HG03565 (cell line): ENCODE measurements around the gene RSRP1.
"Not testable (repeated sequence)": the region's sequence is repeated elsewhere in the genome, so short reads cannot be mapped to it uniquely, and the experiment has no call there.

ENCODE experiments used
- ATAC-seq: cut with Tn5 transposase; IDR thresholded peaks from one replicate; pipeline ENCODE4 v1.9.1; 2021; ENCODE audit warnings: mild to moderate bottlenecking, moderate library complexity; ENCODE audit not compliant: unreplicated experiment

RSRP1 gene, protein sequence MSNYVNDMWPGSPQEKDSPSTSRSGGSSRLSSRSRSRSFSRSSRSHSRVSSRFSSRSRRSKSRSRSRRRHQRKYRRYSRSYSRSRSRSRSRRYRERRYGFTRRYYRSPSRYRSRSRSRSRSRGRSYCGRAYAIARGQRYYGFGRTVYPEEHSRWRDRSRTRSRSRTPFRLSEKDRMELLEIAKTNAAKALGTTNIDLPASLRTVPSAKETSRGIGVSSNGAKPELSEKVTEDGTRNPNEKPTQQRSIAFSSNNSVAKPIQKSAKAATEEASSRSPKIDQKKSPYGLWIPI

DNA sequence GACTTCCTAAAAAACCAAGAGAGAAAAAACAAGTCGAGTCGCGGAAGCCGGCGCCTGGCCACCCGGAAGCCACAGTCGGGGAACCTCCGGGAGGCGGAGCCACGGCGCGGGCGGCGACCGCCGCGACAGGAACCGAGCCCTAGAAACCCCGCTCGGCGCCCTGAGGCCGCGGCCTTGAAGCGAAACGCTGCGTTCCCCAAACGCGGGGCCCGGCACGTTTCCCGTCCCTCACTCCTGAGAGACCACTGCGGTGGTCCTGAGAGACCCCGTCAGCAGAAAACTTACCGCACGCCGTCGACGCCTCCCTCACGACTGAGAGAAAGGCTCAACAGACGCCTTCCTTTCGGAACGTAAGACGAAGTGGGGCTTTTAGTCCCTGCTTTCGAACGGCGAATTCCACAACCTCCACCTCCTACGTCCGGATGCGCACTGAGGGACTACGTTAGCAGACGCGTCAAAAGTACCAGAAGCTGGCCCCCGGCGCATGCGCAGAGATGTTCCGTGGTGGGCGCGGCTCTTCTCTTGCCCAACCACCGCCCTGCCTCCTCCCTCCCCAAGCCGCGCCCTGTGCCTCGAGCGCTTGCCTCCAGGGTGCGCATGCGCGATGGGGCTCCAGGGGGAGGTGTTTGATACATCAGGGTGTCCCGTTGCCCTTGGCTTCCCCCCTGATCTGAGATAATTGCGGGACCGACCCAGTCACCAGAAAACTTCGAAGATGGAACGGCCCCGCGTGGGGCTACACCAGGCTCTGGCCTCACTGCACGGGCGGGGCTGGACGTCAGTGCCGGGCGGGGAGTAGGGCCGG is at the start of gene RSRP1:
Gene RSRP1 (minus strand): TSS at position 431 of the 805 bp plus-strand sequence. CDS start 491 bp downstream, outside the sequence.
- peak; percentile 79 for ATAC-seq

DNA sequence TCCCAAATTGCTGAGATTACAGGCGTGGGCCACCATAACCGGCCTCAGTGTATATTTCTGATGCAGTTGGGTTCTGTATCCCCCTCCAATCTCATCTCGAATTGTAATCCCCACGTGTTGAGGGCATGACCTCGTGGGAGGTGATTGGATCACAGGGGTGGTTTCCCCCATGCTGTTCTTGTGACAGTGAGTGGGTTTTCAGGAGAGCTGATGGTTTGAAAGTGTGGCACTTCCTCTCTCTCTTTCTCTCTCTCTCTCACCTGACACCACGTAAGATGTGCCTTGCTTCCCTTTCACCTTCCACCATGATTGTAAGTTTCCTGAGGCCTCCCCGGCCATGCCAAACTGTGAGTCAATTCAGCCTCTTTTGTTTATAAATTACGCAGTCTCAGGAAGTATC is 49.2 kb upstream of the RSRP1 start:
- ATAC-seq, result not testable (repeated sequence)

DNA sequence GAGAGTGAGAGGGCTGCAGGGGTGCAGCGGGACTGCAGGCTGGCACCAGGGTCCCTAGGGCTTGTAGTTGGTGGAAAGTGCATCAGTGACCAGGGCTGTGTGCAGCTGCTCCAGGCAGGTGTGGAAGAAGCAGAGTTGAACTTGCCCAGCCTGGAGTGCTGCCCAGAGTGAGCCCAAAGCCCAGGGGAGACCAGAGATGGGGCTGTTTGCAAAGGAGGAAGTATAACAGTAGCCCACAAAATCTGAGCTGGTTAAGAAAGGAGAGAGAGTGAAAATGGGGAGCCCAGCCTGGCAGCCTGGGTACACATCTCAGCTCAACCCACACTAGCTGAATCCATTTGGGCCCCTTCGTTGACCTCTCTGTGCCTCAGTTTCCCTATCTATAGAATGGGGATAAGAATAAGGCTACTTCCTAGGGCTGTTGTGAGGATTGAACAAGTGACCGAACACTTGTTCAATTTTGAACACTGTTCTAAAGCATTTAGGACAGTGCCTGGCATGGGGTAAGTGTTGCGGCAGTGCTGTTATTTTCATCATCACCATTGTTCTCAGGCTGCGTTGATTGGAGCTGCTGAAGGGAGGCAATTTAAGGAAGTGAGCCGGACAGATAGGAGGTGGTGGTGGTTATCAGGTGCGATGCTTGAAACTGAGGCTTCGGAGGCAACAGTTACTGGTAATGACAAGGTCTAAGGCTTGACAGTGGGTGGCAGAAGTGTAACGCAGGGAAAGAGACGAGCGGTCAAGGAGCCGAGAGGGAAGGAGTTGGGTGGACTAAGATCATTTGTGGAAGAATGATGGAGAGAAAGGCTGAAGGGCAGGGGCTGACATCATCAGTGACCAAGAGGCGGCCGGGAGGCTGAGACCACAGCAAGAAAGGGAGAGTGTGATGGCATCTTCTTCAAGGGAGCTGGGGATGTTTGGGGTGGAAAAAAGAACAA is 47.9 kb upstream of the RSRP1 start:
- not testable (repeated sequence) for ATAC-seq

DNA sequence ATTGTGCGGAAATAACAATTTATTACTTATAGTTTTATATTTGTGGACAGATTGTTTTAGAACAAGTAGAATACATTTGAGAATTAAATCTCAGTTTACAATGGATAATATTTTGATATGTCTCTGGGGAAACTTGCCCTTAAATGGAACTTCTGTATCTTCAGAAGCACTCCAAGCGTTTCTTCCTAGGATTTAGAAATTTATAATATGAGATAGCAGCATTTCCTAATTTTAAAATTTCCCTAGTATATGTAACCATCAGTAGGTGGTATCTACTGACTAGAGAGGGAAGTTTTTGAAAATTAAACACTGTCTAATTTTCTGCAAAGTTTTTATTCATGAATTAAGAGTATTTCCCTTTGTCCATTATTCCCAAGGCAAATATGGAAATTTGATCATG is 46.2 kb upstream of the RSRP1 start:
- ATAC-seq, result not testable (repeated sequence)

DNA sequence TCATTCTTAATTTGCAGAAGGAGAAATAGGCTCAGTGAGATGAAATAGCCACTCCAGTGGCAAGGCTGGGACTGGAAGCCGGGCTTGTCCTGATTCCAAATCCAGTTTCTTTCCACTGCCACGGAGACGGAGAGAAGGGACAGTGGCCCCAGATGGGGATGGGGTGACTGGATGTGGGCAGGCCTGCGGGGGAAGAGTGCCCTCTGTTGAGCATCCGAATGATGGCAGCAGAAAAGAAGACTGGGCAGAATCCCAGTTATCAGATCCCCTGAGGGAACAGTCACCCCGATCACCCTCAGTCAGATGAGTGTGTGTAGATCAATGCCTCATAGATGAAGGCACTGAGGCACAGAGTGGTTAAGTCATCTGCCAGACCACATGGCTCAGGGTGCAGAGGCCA is 42.8 kb upstream of the RSRP1 start:
- ATAC-seq, result not testable (repeated sequence)

DNA sequence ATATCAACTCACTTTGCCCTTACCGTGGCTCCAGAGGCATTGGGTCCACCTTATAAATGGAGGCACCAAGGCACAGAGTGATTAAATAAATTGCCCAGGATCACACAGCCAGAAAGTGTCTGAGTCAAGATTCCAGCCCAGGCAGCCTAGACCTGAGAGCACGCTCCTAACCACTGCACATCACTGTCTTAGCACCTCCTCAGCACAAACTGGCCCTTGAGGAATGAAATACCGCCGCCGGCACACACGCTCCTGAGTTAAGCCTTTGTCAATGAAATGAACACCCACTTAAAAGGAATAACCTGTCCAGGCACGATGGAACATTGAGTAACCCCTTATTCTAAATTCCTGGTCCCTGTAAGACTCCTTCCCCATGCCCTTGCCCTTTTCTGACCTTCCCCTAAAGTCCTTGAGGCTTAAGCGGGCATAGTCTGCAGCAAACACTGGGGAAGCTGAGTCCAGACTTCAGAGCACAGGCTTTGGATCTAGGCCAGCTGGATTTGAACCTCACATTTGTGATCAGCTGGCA is 41.4 kb upstream of the RSRP1 start:
- ATAC-seq, result not testable (repeated sequence)

DNA sequence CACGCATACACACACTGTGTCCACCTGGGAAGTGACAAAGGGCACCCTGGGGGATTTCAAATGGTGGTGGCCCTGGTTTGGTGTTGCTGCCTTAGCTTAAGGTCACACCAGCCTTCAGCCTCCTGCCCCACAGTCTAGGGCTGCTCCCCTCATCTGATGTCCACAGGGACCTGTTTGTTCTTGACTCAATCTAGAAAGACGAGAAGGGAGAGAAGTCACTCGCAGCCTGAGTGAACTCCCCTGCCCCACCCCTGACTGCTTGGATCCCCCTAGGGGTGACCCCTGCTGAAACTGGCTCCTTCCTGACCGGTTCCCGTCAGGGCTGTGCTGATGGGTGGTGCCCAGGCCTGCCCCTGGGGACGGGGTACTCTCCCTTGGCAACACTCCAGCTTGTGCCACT is 39.9 kb upstream of the RSRP1 start:
- not testable (repeated sequence) for ATAC-seq

DNA sequence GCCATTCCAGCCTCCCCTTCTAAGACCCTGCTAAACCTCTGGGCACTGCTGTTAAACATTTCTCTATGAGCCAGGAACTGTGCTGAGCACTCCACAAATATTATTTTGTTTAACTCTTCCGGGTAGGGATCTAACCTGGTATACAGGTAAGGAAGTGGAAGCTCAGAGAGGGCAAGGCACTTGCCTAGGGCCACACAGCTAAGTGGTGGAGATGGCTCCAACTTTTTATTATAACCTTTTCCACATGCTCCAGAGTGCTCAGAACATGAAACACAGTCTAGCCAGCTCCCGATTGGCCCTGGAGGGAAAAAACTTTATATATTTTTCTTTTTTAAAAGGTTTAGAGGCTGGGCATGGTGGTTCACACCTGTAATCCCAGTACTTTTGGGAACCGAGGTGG is 38.6 kb upstream of the RSRP1 start:
- ATAC-seq, result not testable (repeated sequence)

DNA sequence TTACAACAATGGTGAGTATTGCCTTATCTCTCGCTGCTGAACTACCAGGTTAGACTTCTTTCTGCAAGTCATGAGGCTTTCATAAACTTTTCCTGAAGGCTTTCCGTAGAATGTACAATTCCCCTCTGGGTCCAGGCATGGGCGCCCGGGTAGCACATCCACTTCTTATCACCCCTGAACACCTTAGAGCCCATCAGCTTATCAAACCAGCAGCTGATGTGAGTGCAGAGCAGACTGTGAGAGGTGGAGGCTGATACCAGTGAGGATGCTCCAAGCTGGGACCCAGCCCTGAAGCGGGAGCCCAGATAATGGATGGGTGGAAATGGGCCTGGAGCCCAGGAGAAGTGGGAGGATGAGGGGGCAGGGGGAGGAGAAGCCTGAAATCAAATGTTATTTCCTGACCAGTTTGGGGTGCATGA is 32.4 kb upstream of the RSRP1 start:
- not testable (repeated sequence) for ATAC-seq

DNA sequence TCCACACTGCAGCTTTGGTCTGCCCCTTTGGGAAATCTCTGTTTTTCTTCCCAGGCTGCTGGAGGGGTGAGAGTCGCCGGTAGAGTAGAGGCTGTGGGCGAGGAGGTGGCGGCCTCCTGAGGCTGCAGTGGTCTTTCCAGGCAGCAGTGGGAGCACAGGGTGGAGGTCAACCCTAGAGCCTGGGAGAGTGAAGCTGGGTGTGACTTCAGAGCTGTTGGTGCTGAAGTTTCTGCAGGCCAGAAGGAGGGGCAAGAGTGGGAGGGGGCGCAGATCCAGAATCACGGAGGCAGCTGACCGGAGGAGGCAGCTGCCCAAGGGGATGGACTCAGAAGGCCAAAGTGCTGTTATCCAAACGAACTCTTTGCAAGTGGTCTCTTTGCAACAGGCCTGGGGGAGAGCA is 31.5 kb upstream of the RSRP1 start:
- ATAC-seq, result not testable (repeated sequence)

DNA sequence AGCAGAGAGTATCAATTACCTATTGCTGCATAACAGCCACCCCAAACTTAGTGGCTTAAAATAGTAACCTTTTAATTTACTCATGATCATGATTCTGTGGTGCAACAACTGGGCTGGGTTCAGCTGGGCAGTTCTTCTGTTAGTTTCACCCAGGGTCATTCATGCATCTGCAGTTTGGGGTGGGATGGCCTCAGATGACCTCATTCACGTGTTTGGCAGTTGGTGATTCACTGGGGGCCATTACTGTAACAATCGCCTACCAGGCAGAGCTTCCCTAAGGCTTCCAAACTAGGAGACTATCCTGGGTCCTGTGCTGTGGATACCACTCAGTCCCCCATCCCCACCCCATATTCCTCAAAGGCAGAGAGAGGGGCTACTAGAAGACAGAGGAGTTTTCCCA is 31.1 kb upstream of the RSRP1 start:
- not testable (repeated sequence) for ATAC-seq

DNA sequence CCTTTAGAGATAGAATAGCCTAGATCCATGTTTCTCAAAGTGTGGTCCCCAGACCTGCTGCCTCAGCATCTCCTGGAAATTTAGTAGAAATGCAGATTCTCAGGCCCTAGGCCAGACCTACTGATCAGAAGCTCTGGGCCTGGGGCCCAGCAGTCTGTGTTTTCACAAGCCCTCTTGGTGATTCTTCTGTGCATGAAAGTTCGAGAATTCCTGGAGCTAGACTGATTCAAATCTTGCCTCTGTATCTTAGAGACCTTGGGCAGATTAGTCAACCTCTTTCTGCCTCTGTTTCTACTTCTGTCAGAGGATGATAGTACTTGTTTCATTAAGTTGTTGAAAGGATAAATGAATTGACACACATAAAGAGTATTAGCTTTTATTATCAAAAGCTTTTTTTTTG is 30.0 kb upstream of the RSRP1 start:
- not testable (repeated sequence) for ATAC-seq

DNA sequence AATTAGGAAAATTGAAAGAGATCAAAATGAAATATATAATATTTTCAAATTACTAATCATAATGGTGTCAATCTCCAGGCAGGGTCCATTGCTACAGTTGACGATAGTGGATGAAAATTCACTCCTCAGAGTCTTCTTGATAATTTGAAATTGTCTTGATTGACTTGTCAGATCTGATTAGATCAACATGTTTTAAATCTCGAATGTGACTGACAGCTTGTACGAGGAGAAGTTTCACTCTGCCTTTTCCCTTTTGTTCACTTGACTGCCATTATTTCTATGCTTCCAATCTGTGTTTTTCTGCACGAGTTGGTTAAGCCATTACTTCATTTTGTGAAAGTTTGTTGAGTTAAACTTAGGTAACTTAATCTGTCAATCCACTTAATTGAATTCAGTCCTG is 28.4 kb upstream of the RSRP1 start:
- not testable (repeated sequence) for ATAC-seq

DNA sequence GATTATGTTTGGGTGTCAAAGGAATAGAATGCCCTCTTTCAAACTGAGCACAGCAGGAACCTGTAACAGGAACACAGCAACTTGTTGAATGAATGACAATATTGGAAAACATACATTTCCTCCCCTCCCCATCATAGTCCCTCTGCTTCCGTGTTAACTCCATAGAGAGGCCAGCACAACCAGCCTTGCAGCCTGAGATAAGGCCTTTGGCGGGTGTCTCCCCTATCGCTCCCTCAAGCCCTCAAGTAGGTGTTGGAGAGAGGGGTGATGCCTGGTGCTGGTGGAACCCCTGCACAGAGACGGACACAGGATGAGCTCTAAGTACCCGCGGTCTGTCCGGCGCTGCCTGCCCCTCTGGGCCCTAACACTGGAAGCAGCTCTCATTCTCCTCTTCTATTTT is 25.0 kb upstream of the RSRP1 start, which contains the start of gene RHD:
Gene RHD (plus strand): TSS at position 272 of the 400 bp plus-strand sequence. CDS start 39 bp downstream, at position 311.
- not testable (repeated sequence) for ATAC-seq

DNA sequence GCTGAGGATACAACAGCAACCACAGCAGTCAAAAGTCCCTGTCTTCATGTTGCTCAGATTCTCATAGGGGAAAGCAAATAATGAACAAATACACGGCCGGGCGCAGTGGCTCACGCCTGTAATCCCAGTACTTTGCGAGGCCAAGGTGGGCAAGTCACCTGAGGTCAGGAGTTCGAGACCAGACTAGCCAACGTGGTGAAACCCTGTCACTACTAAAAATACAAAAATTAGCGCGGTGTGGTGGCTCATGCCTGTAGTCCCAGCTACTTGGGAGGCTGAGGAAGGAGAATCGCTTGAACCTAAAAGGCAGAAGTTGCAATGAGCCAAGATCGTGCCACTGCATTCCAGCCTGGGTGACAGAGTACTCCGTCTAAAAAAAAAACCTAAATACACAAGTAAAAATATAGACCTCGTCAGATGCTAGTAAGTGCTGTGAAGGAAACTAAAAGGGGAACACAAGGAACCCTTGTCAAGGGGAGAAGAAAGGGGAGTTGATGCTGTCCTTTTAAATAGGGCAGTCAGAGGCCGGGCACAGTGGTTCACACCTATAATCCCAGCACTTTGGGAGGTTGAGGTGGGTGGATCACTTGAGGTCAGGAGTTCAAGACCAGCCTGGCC is 21.0 kb upstream of the RSRP1 start:
- ATAC-seq, result not testable (repeated sequence)

DNA sequence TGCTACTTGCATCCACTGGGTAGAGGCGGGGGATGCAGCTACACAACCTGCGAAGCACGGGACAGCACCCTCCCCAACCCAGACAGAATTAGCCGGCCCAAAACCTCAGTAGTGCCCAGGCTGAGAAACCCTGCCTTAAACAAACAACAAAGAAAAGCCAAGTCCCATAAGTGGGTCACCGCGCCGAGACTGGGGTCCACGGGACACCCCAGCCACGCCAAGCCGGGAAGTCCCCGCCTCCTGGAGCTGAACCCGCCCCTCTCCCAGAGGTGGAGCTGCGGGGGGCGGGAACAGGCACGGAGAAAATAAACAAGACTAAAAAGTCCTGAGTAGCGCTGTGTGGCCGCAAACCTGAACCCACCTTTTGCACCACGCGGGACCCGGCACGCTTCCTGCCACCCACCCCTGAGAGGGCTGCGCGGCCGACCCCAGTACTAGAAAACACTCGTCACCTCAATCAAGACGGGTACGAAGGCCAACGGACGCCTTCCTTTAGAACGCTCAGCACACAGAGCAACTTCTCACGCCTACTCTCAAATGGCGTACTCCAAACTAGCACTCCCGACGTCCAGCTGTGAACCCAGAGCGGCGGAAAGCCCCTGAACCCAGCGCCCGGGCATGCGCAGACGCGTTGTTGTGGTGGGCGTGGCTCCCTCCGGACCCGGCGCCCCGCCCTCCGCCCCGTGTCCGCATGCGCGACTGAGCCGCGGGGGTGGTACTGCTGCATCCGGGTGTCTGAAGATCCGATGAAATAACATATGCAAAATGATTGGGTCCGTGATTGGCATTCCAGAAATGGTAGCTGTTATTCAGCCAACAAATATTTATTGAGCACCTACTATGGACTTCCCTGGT is 20.3 kb upstream of the RSRP1 start:
- ATAC-seq, result peak; percentile 64

DNA sequence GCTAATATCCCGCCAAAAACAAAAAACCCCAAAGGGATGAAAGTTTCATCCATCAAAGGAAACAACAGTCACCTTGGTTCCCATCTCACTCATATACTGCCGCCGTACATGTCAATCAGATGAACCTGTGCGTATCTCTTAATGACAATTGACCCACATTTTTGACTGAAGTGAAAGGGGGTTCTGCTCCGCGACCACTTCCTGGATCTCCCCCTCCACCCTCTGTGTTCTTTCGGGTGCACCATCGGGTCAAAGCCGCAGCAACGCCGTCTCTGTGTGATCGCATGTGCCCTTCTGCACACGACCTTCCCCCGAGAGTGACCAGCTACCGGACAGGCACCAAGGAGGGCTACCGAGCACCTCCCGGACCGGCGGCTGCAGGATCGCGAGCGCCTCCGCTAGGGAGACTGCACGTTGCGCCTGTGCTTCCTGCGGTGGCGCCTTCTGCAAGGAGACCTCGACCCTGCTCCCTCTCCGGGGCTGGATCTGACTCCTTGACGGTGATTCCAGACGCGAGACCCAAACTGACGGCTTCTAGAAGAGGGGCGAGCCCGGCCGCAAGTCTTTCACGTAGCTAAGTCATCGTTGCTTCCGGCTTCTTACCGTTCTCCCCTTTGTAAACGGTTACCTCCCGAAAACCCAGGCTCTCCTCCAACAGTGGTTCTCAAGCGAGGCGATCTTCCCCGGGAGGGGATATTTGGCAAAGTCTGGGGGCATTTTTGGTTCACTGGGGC is 19.5 kb upstream of the RSRP1 start:
- peak; percentile 7 for ATAC-seq

DNA sequence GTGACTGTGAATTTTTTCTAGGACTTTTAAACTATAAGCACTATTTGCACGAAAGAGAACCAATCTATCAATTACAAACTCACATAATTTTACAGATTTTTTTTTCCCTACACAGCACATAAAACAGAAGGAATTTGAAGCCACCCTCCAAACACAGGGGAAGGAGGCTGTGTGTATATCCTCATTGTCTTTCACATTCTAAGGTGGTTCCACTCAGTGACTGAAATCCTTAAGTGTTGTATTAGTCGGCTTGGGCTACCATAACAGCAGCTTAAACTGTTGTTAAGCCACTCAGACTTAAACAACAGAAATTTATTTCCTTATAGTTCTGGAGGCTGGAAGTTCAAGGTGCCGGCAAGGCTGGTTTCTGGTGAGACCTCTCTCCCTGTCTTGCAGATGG is 13.1 kb upstream of the RSRP1 start:
- not testable (repeated sequence) for ATAC-seq
